Measurements from ENCODE around the gene C10orf67.

C10orf67 gene

GRCh38 chr10:23198610-23198939, 146.0 kb downstream of the C10orf67 start:
- no peak for TF ChIP-seq EP300 (IDR thresholded peaks at IDR 0.05; ENCODE audit: borderline replicate concordance)
- no peak for TF ChIP-seq USF1 (IDR thresholded peaks at IDR 0.05)
- TF ChIP-seq FOXM1 (IDR thresholded peaks at IDR 0.05; ENCODE audit: borderline replicate concordance, low read depth) = no peak
- TF ChIP-seq CREB1 (IDR thresholded peaks at IDR 0.05; ENCODE audit: low read depth) = no peak
- TF ChIP-seq EGR1 (IDR thresholded peaks at IDR 0.05) = no peak

- TF ChIP-seq TCF12 (IDR thresholded peaks at IDR 0.05; ENCODE audit: low read depth) (no peak), NFIC (IDR thresholded peaks at IDR 0.05) (no peak), EGR1 (IDR thresholded peaks at IDR 0.05) (no peak), TEAD4 (IDR thresholded peaks at IDR 0.05) (no peak), CREB1 (IDR thresholded peaks at IDR 0.05; ENCODE audit: low read depth) (no peak), CEBPB (IDR thresholded peaks at IDR 0.05) (no peak), MAX (IDR thresholded peaks at IDR 0.05) (no peak), TAF1 (IDR thresholded peaks at IDR 0.05; ENCODE audit: low read depth) (no peak), EP300 (IDR thresholded peaks at IDR 0.05; ENCODE audit: borderline replicate concordance) (no peak), RAD21 (IDR thresholded peaks at IDR 0.05; ENCODE audit: low read depth) (no peak)
These were observed 147.2 kb downstream of the C10orf67 start for GRCh38 chr10:23197416-23197861.

- TF ChIP-seq TEAD4 (IDR thresholded peaks at IDR 0.05) = no peak
- no peak for TF ChIP-seq EP300 (IDR thresholded peaks at IDR 0.05; ENCODE audit: borderline replicate concordance)
- no peak for TF ChIP-seq CEBPB (IDR thresholded peaks at IDR 0.05)
- no peak for TF ChIP-seq MAX (IDR thresholded peaks at IDR 0.05)
- TF ChIP-seq TCF12 (IDR thresholded peaks at IDR 0.05; ENCODE audit: low read depth) = no peak
These were observed 147.7 kb downstream of the C10orf67 start for GRCh38 chr10:23196915-23197314.

GRCh38 chr10:23195846-23196600, 148.6 kb downstream of the C10orf67 start:
- TF ChIP-seq USF1 (IDR thresholded peaks at IDR 0.05) = no peak
- no peak for TF ChIP-seq ZBTB7A (IDR thresholded peaks at IDR 0.05; ENCODE audit: low read depth)
- TF ChIP-seq TCF12 (IDR thresholded peaks at IDR 0.05; ENCODE audit: low read depth) = no peak
- no peak for TF ChIP-seq EGR1 (IDR thresholded peaks at IDR 0.05)
- TF ChIP-seq TAF1 (IDR thresholded peaks at IDR 0.05; ENCODE audit: low read depth) = no peak
- no peak for TF ChIP-seq TEAD4 (IDR thresholded peaks at IDR 0.05)
- no peak for TF ChIP-seq CREB1 (IDR thresholded peaks at IDR 0.05; ENCODE audit: low read depth)

GRCh38 chr10:23194966-23195845, 149.4 kb downstream of the C10orf67 start:
- no peak for TF ChIP-seq REST (IDR thresholded peaks at IDR 0.05; ENCODE audit: low read depth)
- no peak for TF ChIP-seq NFIC (IDR thresholded peaks at IDR 0.05)
- no peak for TF ChIP-seq CREB1 (IDR thresholded peaks at IDR 0.05; ENCODE audit: low read depth)
- TF ChIP-seq EGR1 (IDR thresholded peaks at IDR 0.05) = no peak
- no peak for TF ChIP-seq TAF1 (IDR thresholded peaks at IDR 0.05; ENCODE audit: low read depth)
- no peak for TF ChIP-seq ZBTB7A (IDR thresholded peaks at IDR 0.05; ENCODE audit: low read depth)
- no peak for TF ChIP-seq MAX (IDR thresholded peaks at IDR 0.05)
- TF ChIP-seq TCF12 (IDR thresholded peaks at IDR 0.05; ENCODE audit: low read depth) = no peak
- TF ChIP-seq USF1 (IDR thresholded peaks at IDR 0.05) = no peak
- TF ChIP-seq CEBPB (IDR thresholded peaks at IDR 0.05) = no peak
- TF ChIP-seq EP300 (IDR thresholded peaks at IDR 0.05; ENCODE audit: borderline replicate concordance) = no peak

GRCh38 chr10:23194471-23194965, 150.1 kb downstream of the C10orf67 start:
- TF ChIP-seq ZBTB7A (IDR thresholded peaks at IDR 0.05; ENCODE audit: low read depth) (no peak), RAD21 (IDR thresholded peaks at IDR 0.05; ENCODE audit: low read depth) (no peak), REST (IDR thresholded peaks at IDR 0.05; ENCODE audit: low read depth) (no peak), TAF1 (IDR thresholded peaks at IDR 0.05; ENCODE audit: low read depth) (no peak), NFIC (IDR thresholded peaks at IDR 0.05) (no peak), EP300 (IDR thresholded peaks at IDR 0.05; ENCODE audit: borderline replicate concordance) (no peak), CREB1 (IDR thresholded peaks at IDR 0.05; ENCODE audit: low read depth) (no peak), TEAD4 (IDR thresholded peaks at IDR 0.05) (no peak), TCF12 (IDR thresholded peaks at IDR 0.05; ENCODE audit: low read depth) (no peak), FOXM1 (IDR thresholded peaks at IDR 0.05; ENCODE audit: borderline replicate concordance, low read depth) (no peak), MAX (IDR thresholded peaks at IDR 0.05) (no peak), YY1 (IDR thresholded peaks at IDR 0.05; ENCODE audit: low read depth) (no peak), USF1 (IDR thresholded peaks at IDR 0.05) (no peak)

Data from Ishikawa (cell line).